NT2/D1 (cell line): Measurements from ENCODE around the gene HRH3.

Experiments used
- DNase-seq: peaks from one replicate; pipeline ENCODE4 v3.0.0-alpha.2; 2011; ENCODE audit warnings: low read depth, low spot score
- H3K27me3 ChIP-seq: 2 replicates; pipeline ENCODE4 v1.6.0; 2011; ENCODE audit warnings: mild to moderate bottlenecking; ENCODE audit not compliant: insufficient read length, insufficient read depth
- H3K36me3 ChIP-seq: 2 replicates; pipeline ENCODE4 v1.6.1; 2011; ENCODE audit warnings: mild to moderate bottlenecking, low read length, mixed read lengths; ENCODE audit not compliant: insufficient read depth, insufficient read length
- H3K4me1 ChIP-seq: 2 replicates; pipeline ENCODE4 v1.5.1; 2011; ENCODE audit not compliant: insufficient read depth, insufficient read length
- H3K4me3 ChIP-seq: 2 replicates; pipeline ENCODE4 v1.5.1; 2011; ENCODE audit warnings: low read depth; ENCODE audit not compliant: insufficient read length
- H3K9ac ChIP-seq: 2 replicates; pipeline ENCODE4 v1.6.0; 2011; ENCODE audit warnings: low read depth; ENCODE audit not compliant: insufficient read length
- H3K9me3 ChIP-seq: 2 replicates; pipeline ENCODE4 v1.5.1; 2011; ENCODE audit warnings: mild to moderate bottlenecking, low read length; ENCODE audit not compliant: insufficient read depth
- SUZ12 ChIP-seq: IDR thresholded peaks from 2 replicates; pipeline ENCODE4 v1.6.1; 2011; ENCODE audit not compliant: insufficient read length, insufficient read depth; ENCODE audit errors: extremely low read depth
- YY1 ChIP-seq: IDR thresholded peaks from 2 replicates; pipeline ENCODE4 v1.6.1; 2011; ENCODE audit not compliant: insufficient read length, insufficient read depth
- ZNF274 ChIP-seq: IDR thresholded peaks from 2 replicates; pipeline ENCODE4 v1.6.1; 2011; ENCODE audit warnings: mild to moderate bottlenecking, low read depth, low read length

HRH3 gene

GRCh38 chr20:62228982-62229545 is 9.0 kb upstream of the HRH3 start:
- no peak for DNase-seq
- Histone ChIP-seq H3K4me3 (no peak overlapping the region), H3K9me3 (no peaks in the 10 kb centered on the region), H3K27me3 (peaks cover 14% of the 10 kb centered on the region), H3K36me3 (no peaks in the 10 kb centered on the region), H3K9ac (no peak overlapping the region), H3K4me1 (peaks cover 14% of the 10 kb centered on the region)
- TF ChIP-seq YY1 = no peak
- no peak for TF ChIP-seq ZNF274
- TF ChIP-seq SUZ12 = no peak

DNA sequence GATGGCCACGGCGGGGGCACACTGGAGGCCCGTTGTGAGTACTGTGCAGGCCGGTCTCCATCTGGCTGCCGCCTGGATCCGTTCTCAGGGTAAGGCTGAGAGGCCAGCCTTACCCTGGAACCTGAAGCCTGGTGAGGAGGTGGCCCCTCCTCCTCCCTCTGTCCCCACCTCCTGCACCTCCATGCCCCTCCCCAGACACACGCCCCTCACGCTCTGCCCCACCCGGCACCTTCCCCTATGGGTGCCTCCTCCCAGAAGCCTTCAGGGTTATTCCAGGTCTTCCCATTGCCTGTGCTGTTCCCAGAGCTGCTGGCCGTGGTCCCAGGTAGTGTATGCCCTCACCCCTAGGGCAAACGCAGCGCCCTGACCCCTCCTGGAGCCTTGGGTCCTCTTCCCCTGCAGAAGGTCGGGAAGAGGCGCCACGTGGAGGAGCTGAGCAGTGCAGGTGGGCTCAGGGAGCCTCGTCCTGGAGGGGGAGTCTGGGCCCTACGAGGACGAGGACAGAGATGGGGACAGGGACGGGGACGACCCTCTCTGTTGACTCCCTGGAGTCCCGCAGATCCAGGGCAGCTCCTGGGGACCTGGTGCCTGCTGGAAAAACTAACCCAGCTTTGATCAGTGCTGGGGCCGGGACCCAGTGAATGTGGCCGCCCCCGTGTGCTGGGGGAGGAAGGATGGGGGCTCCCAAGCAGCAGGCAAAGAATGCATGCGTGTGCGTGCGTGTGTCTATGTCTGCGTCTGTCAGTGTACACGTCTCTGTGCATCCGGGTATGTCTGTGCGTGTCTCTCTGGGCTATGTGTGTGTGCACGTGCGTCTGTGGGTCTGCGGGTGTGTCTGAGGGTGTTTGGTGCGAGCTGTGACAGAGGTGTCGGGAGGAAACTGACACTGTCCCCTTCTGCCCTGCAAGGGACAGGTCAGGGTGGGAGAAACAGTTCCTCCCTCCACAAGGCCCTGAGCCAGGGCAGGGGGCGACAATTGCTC is 8.2 kb upstream of the HRH3 start:
- no peaks in the 10 kb centered on the region for H3K9me3 ChIP-seq
- H3K4me3 ChIP-seq = no peak overlapping the region
- TF ChIP-seq SUZ12 (no peak), ZNF274 (no peak), YY1 (no peak)
- H3K9ac ChIP-seq = no peak overlapping the region
- H3K4me1 ChIP-seq = peaks cover 14% of the 10 kb centered on the region
- DNase-seq = no peak
- peaks cover 20% of the 10 kb centered on the region for H3K27me3 ChIP-seq
- no peaks in the 10 kb centered on the region for H3K36me3 ChIP-seq

DNA sequence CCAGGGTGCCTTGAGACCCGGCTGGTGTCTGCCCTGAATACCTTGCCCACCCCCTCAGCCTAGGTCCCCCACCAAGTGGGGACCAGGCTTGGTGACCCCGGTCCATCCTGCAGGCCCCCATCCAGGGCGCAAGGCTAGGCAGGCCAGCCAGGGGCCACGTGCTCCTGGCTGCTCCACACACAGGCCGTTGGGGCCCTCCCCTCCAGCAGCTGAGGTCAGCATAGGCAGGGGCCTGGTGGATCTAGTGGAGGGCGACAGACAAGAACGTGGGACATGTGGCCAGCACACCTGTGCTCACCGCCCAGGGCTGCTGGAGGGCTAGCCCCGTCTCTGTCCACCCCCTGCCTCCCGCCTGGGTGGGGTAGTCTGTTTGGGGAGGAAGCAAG is 7.5 kb upstream of the HRH3 start:
- H3K9me3 ChIP-seq = no peaks in the 10 kb centered on the region
- H3K9ac ChIP-seq = no peak overlapping the region
- no peaks in the 10 kb centered on the region for H3K36me3 ChIP-seq
- TF ChIP-seq SUZ12 (no peak), YY1 (no peak), ZNF274 (no peak)
- H3K27me3 ChIP-seq = peaks cover 27% of the 10 kb centered on the region
- H3K4me1 ChIP-seq = peaks cover 14% of the 10 kb centered on the region
- H3K4me3 ChIP-seq = no peak overlapping the region
- no peak for DNase-seq

DNA sequence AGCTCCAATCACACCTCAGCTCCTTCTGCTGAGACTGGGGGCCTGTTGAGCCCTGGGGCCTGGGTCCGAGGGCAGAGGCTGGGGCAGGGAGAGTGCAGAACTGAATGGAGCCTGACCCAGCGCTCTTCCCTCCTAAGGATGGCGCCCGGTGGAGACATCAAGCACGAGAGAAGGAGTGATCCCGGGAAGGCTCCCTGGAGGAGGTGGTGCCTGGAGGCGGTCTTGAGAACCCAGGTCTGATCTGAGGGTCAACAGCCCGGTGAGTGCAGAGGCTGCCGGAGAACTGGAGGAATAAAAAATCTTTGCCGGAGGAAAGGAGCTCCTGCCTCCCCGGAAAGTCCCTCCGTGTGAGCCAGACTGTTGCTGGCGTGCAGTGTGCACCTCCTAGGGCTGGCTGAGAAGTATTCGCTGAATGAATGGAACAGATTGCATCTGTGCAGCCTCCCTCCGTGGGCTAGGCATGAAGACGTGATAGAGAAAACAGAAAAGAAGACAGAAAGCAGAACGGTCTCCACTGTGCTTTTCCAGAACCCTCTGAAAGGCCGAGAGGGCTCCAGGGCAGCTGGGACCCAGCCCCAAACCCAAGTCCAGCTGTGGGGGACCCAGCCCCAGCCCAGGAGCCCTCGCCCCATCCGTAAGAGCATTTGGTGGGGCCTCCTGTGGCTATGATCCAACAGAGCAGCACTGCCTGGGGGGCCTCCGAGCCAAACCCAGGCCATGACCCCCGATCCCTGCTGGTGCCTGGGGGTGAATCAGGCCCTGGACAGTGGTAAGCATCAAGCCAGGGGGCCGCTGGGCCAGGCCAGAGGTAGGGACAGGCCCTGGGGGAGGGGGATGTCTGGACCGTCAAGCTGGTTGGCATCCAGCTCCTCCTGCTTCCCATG is 6.9 kb upstream of the HRH3 start:
- no peak for DNase-seq
- H3K4me1 ChIP-seq = peaks cover 14% of the 10 kb centered on the region
- H3K27me3 ChIP-seq = peaks cover 33% of the 10 kb centered on the region
- no peaks in the 10 kb centered on the region for H3K9me3 ChIP-seq
- no peak overlapping the region for H3K4me3 ChIP-seq
- H3K36me3 ChIP-seq = no peaks in the 10 kb centered on the region
- TF ChIP-seq SUZ12 (no peak), ZNF274 (no peak), YY1 (no peak)
- no peak overlapping the region for H3K9ac ChIP-seq

DNA sequence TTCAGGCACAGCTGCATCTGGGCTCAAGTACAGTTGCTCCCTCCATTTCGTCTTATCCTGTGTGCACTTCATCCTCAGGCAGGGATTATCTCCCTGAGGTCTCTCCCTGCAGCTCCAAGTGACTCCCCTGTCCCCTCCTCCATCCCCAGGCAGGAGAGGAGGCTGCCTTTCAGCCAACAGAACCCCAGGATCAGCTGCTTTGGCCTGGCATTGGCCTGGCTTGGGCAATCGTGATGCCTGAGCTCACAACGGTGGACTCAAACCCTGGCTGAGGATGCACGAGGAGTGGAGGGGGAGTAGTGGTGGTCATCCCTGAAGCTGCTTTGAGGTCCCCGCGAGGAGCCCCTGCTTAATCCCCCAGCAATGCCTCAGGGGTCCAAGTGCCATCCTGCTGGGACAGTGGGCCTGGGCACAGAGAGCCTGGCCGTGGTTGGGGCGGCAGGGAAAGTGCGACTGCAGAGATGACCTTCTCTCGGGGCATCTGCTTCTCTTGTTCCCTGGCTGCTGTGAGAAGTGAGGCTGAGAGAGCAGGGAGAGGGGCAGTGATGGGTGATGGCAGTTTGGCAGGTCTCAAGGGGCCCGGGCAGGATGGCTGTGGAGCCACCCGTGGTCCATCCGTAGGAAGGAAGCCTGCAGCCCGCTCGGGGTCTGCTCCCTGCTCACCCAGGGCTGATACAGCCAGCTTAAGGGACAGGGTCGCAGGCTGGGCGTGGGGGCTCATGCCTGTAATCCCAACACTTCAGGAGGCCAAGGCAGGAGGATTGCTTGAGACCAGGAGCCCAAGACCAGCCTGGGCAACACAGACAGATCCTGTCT is 6.0 kb upstream of the HRH3 start:
- H3K4me1 ChIP-seq = peaks cover 21% of the 10 kb centered on the region

DNA sequence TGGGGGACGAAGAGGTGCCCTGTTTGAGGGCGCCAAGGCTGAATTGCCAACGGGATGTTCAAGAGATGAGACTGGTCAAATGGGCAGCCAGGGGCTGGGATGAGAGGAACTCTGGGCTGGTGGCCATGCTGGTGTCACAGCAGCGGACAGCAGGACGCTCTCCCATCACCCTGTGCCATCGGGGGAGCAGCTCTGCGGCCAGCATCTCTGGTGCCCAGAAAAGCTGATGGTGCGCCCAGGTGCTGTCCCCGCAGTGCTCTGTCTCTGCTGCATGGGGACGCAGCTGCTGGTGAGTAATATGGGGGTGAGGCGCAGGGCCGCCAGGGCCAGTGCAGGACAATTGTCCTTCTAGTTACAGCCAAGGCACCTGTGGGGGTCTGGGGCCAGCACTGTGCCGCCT is 4.9 kb upstream of the HRH3 start:
- peaks cover 51% of the 10 kb centered on the region for H3K27me3 ChIP-seq
- TF ChIP-seq ZNF274 (no peak), SUZ12 (no peak), YY1 (no peak)

More for the DNA sequence above, 6.0 kb upstream of the HRH3 start:
- Histone ChIP-seq H3K9ac (no peak overlapping the region), H3K4me3 (no peak overlapping the region), H3K36me3 (no peaks in the 10 kb centered on the region), H3K27me3 (peaks cover 43% of the 10 kb centered on the region), H3K9me3 (no peaks in the 10 kb centered on the region)
- no peak for DNase-seq
- TF ChIP-seq SUZ12 = no peak
- TF ChIP-seq ZNF274 = no peak
- TF ChIP-seq YY1 = no peak

More for the DNA sequence above, 4.9 kb upstream of the HRH3 start:
- Histone ChIP-seq H3K9me3 (no peaks in the 10 kb centered on the region), H3K9ac (no peak overlapping the region), H3K4me1 (peaks cover 27% of the 10 kb centered on the region), H3K36me3 (no peaks in the 10 kb centered on the region), H3K4me3 (no peak overlapping the region)
- no peak for DNase-seq
